IMR-90 (cell line): ENCODE data around the gene DYRK2. TPM values are rescaled to one million over a fixed set of nuclear protein-coding genes. Genes with fewer than 3 reads are reported as not detected.

ENCODE experiments used
- ATAC-seq: fragments of 200-7000 bp; cut with Tn5 transposase; 2 replicates; pipeline ENCODE4 v1.9.1; 2020; ENCODE audit warnings: low read depth, mild to moderate bottlenecking, moderate library complexity
- BruUV-seq: library from RNA; stranded (reverse); fragments of 400-500 nt; replicated peaks from 2 replicates; lab custom pipeline; 2021; lab: Mats Ljungman, UMichigan
- CTCF ChIA-PET: fragments of 300-600 bp; formaldehyde crosslinking; extraction: SDS; loops from one replicate; lab custom pipeline; 2021; ENCODE audit warnings: antibody characterized with exemption; lab: Yijun Ruan, JAX
- POLR2A ChIA-PET: fragments of 300-600 bp; sonication (Branson Sonifier 250); formaldehyde crosslinking; loops from one replicate; lab custom pipeline; 2022; ENCODE audit warnings: antibody characterized with exemption; ENCODE audit not compliant: unreplicated experiment; lab: Charles Lee
- DNase-seq: peaks from one replicate; pipeline ENCODE4 v3.0.0; 2013
- H2AFZ ChIP-seq: replicated peaks from 2 replicates; pipeline ENCODE3; 2013; ENCODE audit warnings: low read length, mild to moderate bottlenecking; ENCODE audit not compliant: poor library complexity
- H2AK5ac ChIP-seq: 2 replicates; pipeline ENCODE4 v1.6.1; 2013; ENCODE audit warnings: low read depth, low read length, inconsistent platforms
- H2AK9ac ChIP-seq: replicated peaks from 2 replicates; pipeline ENCODE3; 2013; ENCODE audit warnings: mild to moderate bottlenecking, low read depth, low read length, moderate library complexity; ENCODE audit not compliant: poor library complexity
- H2BK120ac ChIP-seq: 2 replicates; pipeline ENCODE4 v1.6.1; 2013; ENCODE audit warnings: low read depth, low read length, inconsistent platforms
- H2BK15ac ChIP-seq: 3 replicates; pipeline ENCODE4 v1.6.1; 2013; ENCODE audit warnings: low read depth, low read length, inconsistent platforms
- H2BK20ac ChIP-seq: 2 replicates; pipeline ENCODE4 v1.6.1; 2013; ENCODE audit warnings: low read depth, mild to moderate bottlenecking, inconsistent platforms, low read length, moderate library complexity
- H2BK5ac ChIP-seq: 2 replicates; pipeline ENCODE4 v1.6.1; 2013; ENCODE audit warnings: mild to moderate bottlenecking, low read depth, low read length, inconsistent platforms; ENCODE audit not compliant: poor library complexity, severe bottlenecking
- H3K14ac ChIP-seq: replicated peaks from 2 replicates; pipeline ENCODE4 v1.6.1; 2013; ENCODE audit warnings: low read depth, low read length, inconsistent platforms
- H3K18ac ChIP-seq: 2 replicates; pipeline ENCODE4 v1.6.1; 2013; ENCODE audit warnings: low read depth, low read length, control low read depth
- H3K23ac ChIP-seq: 2 replicates; pipeline ENCODE4 v1.6.1; 2013; ENCODE audit warnings: low read depth, low read length, inconsistent platforms
- H3K27ac ChIP-seq: 2 replicates; pipeline ENCODE4 v1.5.1; 2013; ENCODE audit warnings: mild to moderate bottlenecking, control low read depth, low read length; ENCODE audit not compliant: insufficient read depth
- H3K27me3 ChIP-seq: 2 replicates; pipeline ENCODE4 v1.6.1; 2013; ENCODE audit warnings: low read length; ENCODE audit not compliant: control insufficient read depth, insufficient read depth
- H3K36me3 ChIP-seq: 2 replicates; pipeline ENCODE4 v1.6.1; 2013; ENCODE audit warnings: low read length, mixed read lengths; ENCODE audit not compliant: control insufficient read depth, insufficient read depth
- H3K4ac ChIP-seq: 2 replicates; pipeline ENCODE4 v1.6.1; 2013; ENCODE audit warnings: low read depth, low read length, inconsistent platforms
- H3K4me1 ChIP-seq: 2 replicates; pipeline ENCODE4 v1.6.1; 2013; ENCODE audit warnings: low read length, mixed read lengths; ENCODE audit not compliant: control insufficient read depth, insufficient read depth
- H3K4me2 ChIP-seq: 2 replicates; pipeline ENCODE4 v1.6.1; 2013; ENCODE audit warnings: low read depth, mild to moderate bottlenecking, control low read depth, low read length, moderate library complexity
- H3K4me3 ChIP-seq: 2 replicates; pipeline ENCODE4 v1.5.1; 2013; ENCODE audit warnings: low read depth, mild to moderate bottlenecking, control low read depth, low read length, moderate library complexity; ENCODE audit not compliant: insufficient read depth
- H3K56ac ChIP-seq: 2 replicates; pipeline ENCODE4 v1.6.1; 2013; ENCODE audit warnings: low read length, inconsistent platforms; ENCODE audit not compliant: insufficient read depth; ENCODE audit errors: extremely low read depth
- H3K79me1 ChIP-seq, 2 experiments: 2 replicates each; pipeline ENCODE4 v1.6.1; 2013; ENCODE audit warnings: low read length in 2 of 2, inconsistent platforms in 1 of 2, low read depth in 1 of 2
- H3K9ac ChIP-seq: 2 replicates; pipeline ENCODE4 v1.6.1; 2013; ENCODE audit warnings: low read depth, low read length, control low read depth
- H3K9me1 ChIP-seq: 2 replicates; pipeline ENCODE4 v1.6.1; 2013; ENCODE audit warnings: low read length, inconsistent platforms; ENCODE audit not compliant: insufficient read depth
- H3K9me3 ChIP-seq: 2 replicates; pipeline ENCODE4 v1.6.1; 2013; ENCODE audit warnings: low read length; ENCODE audit not compliant: control insufficient read depth, insufficient read depth
- H4K20me1 ChIP-seq: 2 replicates; pipeline ENCODE4 v1.6.1; 2013; ENCODE audit warnings: low read length, inconsistent platforms; ENCODE audit not compliant: insufficient read depth
- H4K5ac ChIP-seq: 2 replicates; pipeline ENCODE4 v1.6.1; 2013; ENCODE audit warnings: mild to moderate bottlenecking, low read depth, low read length, control low read depth
- H4K8ac ChIP-seq, 2 experiments: 2 replicates each; pipeline ENCODE4 v1.6.1; 2013; ENCODE audit warnings: low read depth in 2 of 2, low read length in 2 of 2, control low read depth in 1 of 2, inconsistent platforms in 1 of 2
- H4K91ac ChIP-seq: 2 replicates; pipeline ENCODE4 v1.6.1; 2013; ENCODE audit warnings: low read depth, low read length, inconsistent platforms; ENCODE audit not compliant: insufficient read depth
- BHLHE40 ChIP-seq: fragments of 150-350 bp; IDR thresholded peaks from 2 replicates; pipeline ENCODE4 v1.6.1; 2016; ENCODE audit warnings: mild to moderate bottlenecking, low read depth, low read length
- CEBPB ChIP-seq: IDR thresholded peaks from 2 replicates; pipeline ENCODE4 v1.6.1; 2012; ENCODE audit warnings: low read depth, low read length, improper control_type of control experiment
- CHD1 ChIP-seq: IDR thresholded peaks from 2 replicates; pipeline ENCODE4 v1.6.1; 2012; ENCODE audit warnings: low read depth, low read length, improper control_type of control experiment
- ELK1 ChIP-seq: fragments of 150-350 bp; IDR thresholded peaks from 2 replicates; pipeline ENCODE4 v1.6.1; 2016; ENCODE audit warnings: low read depth, mild to moderate bottlenecking, low read length, moderate library complexity, borderline replicate concordance
- FOS ChIP-seq: fragments of 150-350 bp; IDR thresholded peaks from 2 replicates; pipeline ENCODE4 v1.6.1; 2016; ENCODE audit warnings: low read depth, low read length
- MAFK ChIP-seq: IDR thresholded peaks from 2 replicates; pipeline ENCODE4 v1.6.1; 2012; ENCODE audit warnings: low read depth, low read length, improper control_type of control experiment
- MXI1 ChIP-seq: IDR thresholded peaks from 2 replicates; pipeline ENCODE4 v1.6.1; 2012; ENCODE audit warnings: low read depth, mild to moderate bottlenecking, low read length, moderate library complexity, borderline replicate concordance
- NFE2L2 ChIP-seq: fragments of 150-350 bp; IDR thresholded peaks from 2 replicates; pipeline ENCODE4 v1.6.1; 2016; ENCODE audit warnings: low read depth, mild to moderate bottlenecking, low read length
- POLR2A ChIP-seq: IDR thresholded peaks from 2 replicates; pipeline ENCODE4 v1.6.1; 2012; ENCODE audit warnings: mild to moderate bottlenecking, low read depth, low read length
- RAD21 ChIP-seq: IDR thresholded peaks from 2 replicates; pipeline ENCODE4 v1.6.1; 2012; ENCODE audit warnings: low read length, improper control_type of control experiment
- RCOR1 ChIP-seq: IDR thresholded peaks from 2 replicates; pipeline ENCODE4 v1.6.1; 2012; ENCODE audit warnings: mild to moderate bottlenecking, low read length, improper control_type of control experiment; ENCODE audit not compliant: insufficient replicate concordance
- RFX5 ChIP-seq: IDR thresholded peaks from 2 replicates; pipeline ENCODE4 v1.8.0; 2012; ENCODE audit warnings: low read depth, mild to moderate bottlenecking, low read length, moderate library complexity
- USF2 ChIP-seq: fragments of 150-350 bp; IDR thresholded peaks from 2 replicates; pipeline ENCODE4 v1.6.1; 2017; ENCODE audit warnings: mild to moderate bottlenecking, antibody characterized with exemption, low read length, low read depth
- WGBS, 2 experiments: methylation state at CpG; one replicate each; pipeline versions ENCODE4 v1.1.5 to v1.1.7; 2013; ENCODE audit warnings: missing lambda C conversion rate in 2 of 2; ENCODE audit not compliant: insufficient read length in 1 of 2; ENCODE audit errors: extremely low coverage in 2 of 2; 5-methylcytosine and 5-hydroxymethylcytosine counted together
- dilution Hi-C: fragments of 300-500 bp; cut with HindIII; formaldehyde crosslinking; loops from one replicate; pipeline ENCODE4 v1.14.3; 2018; ENCODE audit warnings: low sequenced_read_pairs; ENCODE audit not compliant: unreplicated experiment
- in situ Hi-C: fragments of 300-500 bp; cut with MboI; formaldehyde crosslinking; loops from 3 replicates; pipeline ENCODE4 v1.14.3; 2019; ENCODE audit warnings: low sequenced_read_pairs, inconsistent platforms, mixed read lengths
- intact Hi-C: fragments of 100-400 bp; cut with micrococcal nuclease; formaldehyde crosslinking; loops from 2 replicates; pipeline ENCODE4 v1.10.0; 2022
- polyA plus RNA-seq, 3 experiments: library from polyadenylated mRNA; depleted of rRNA; stranded (reverse); fragments of >200 nt; gene quantifications; 2 replicates each; pipeline ENCODE4 v1.2.3, GENCODE V29; 2012; ENCODE audit warnings: low replicate concordance in 1 of 3
- total RNA-seq: library from RNA; depleted of rRNA; stranded (reverse); fragments of >200 nt; gene quantifications from 2 replicates; pipeline ENCODE4 v1.2.3, GENCODE V29; 2012

DYRK2 gene
- total and polyA plus RNA-seq, 2 of the 4 experiments (the other 2 are of a cell fraction): 16.3 to 23.1 TPM

- TF ChIP-seq BHLHE40 (no peak), USF2 (no peak; the same call in 1 of the 2 replicates), MAFK (no peak), RCOR1 (no peak)
Measured at GRCh38 chr12:67647799-67648520, 585 bp upstream of the DYRK2 start (continued).

GRCh38 chr12:67649261-67649569 lies 670 bp downstream of the DYRK2 start:
- H2BK20ac ChIP-seq: no peak overlapping the region
- no peak overlapping the region for H2BK15ac ChIP-seq
- DNase-seq (no peak), ATAC-seq (peak; percentile 18)
- H3K4me1 ChIP-seq: peaks cover 6% of the 10 kb centered on the region; the same call in 1 of the 2 replicates
- H3K9me3 ChIP-seq: no peaks in the 10 kb centered on the region
- ChIA-PET CTCF (no interaction called here), POLR2A (no interaction called here)
- no peak overlapping the region for H3K18ac ChIP-seq
- no peak overlapping the region; a peak in 1 of 4 replicates for H4K8ac ChIP-seq
- H4K5ac ChIP-seq: no peak overlapping the region
- H3K9me1 ChIP-seq: peaks cover 8% of the 10 kb centered on the region
- peak overlapping the region; percentile 91; the same call in 1 of the 2 replicates for H3K4ac ChIP-seq
- H3K4me3 ChIP-seq: peak overlapping the region; percentile 100
- H3K36me3 ChIP-seq: no peaks in the 10 kb centered on the region; the same call in 1 of the 2 replicates
- H2AK9ac ChIP-seq: peak overlapping the region; percentile 89
- peak overlapping the region; percentile 72; the same call in 1 of the 2 replicates for H3K14ac ChIP-seq
- H2BK5ac ChIP-seq: peak overlapping the region; percentile 95
- intact Hi-C loops (loop anchor here (2.0 to 5.0 kb wide), 3 partner anchors 207 to 380 kb away; partner anchors contain the start of gene CAND1), in situ Hi-C loops (no loop called here), dilution Hi-C loops (no loop called here)
- 0% methylated on average over 16 of the region's 41 CpGs; no CpG with 5 or more reads in 1 of the 2 experiments for WGBS, 2 experiments
- no peak overlapping the region; the same call in 1 of the 2 replicates for H3K56ac ChIP-seq
- H3K27ac ChIP-seq: peak overlapping the region; percentile 92
- no peak overlapping the region for H2BK120ac ChIP-seq
- H2AK5ac ChIP-seq: no peak overlapping the region
- H3K27me3 ChIP-seq: no peaks in the 10 kb centered on the region
- peak overlapping the region; percentile 81 for H3K9ac ChIP-seq
- H3K79me1 ChIP-seq: peaks cover 4 to 34% of the 10 kb centered on the region in 2 experiments
- H3K4me2 ChIP-seq: no peak overlapping the region
- peaks cover 29% of the 10 kb centered on the region for H4K20me1 ChIP-seq
- H2AFZ ChIP-seq: peak overlapping the region; percentile 96
- no peak overlapping the region for H4K91ac ChIP-seq
- no TSS peak for BruUV-seq
- 0 out of 2 replicates have a peak overlapping the region, but pooled peaks have one; percentile 86 for H3K23ac ChIP-seq
- no peak for TF ChIP-seq MAFK
- no peak for TF ChIP-seq CHD1
- TF ChIP-seq RFX5: no peak
- no peak for TF ChIP-seq MXI1
- no peak for TF ChIP-seq FOS
- no peak for TF ChIP-seq BHLHE40
- TF ChIP-seq POLR2A: no peak
- no peak for TF ChIP-seq CEBPB
- no peak for TF ChIP-seq ELK1
- no peak for TF ChIP-seq RAD21
- TF ChIP-seq USF2: no peak
- no peak for TF ChIP-seq NFE2L2
